Esophagus muscularis mucosa (tissue), 4 donors: ENCODE measurements around the gene C7orf33. TPM values are rescaled to one million over a fixed set of nuclear protein-coding genes. Genes with fewer than 3 reads are reported as not detected.
"Not testable (repeated sequence)": the region's sequence is repeated elsewhere in the genome, so short reads cannot be mapped to it uniquely, and the experiment has no call there.

Experiments used
- DNase-seq: peaks from one replicate; pipeline ENCODE4 v3.0.0-alpha.2; 2017; ENCODE audit errors: extremely low spot score
- H3K27ac ChIP-seq, 4 donors: fragments of 200-600 bp; sonication (generic); replicated peaks in 1 of 4; 1 replicate in 3 of 4; 2 replicates in 1 of 4; pipeline ENCODE4 v1.5.1; 2016 to 2019; ENCODE audit warnings: mild to moderate bottlenecking in 1 of 4
- H3K27me3 ChIP-seq, 4 donors: fragments of 200-600 bp; sonication (generic); one replicate each; pipeline versions ENCODE4 v1.5.1 to v1.6.0; 2016 to 2019
- H3K36me3 ChIP-seq, 4 donors: fragments of 200-600 bp; sonication (generic); one replicate each; pipeline ENCODE4 v1.5.1; 2016 to 2019
- H3K4me1 ChIP-seq, 4 donors: fragments of 200-600 bp; sonication (generic); one replicate each; pipeline ENCODE4 v1.5.1; 2016 to 2019
- H3K4me3 ChIP-seq, 4 donors: fragments of 200-600 bp; sonication (generic); 1 replicate in 2 of 4; 2 replicates in 2 of 4; pipeline ENCODE4 v1.5.1; 2016 to 2019; ENCODE audit warnings: mild to moderate bottlenecking in 4 of 4, moderate library complexity in 1 of 4
- H3K9me3 ChIP-seq, 4 donors: fragments of 200-600 bp; sonication (generic); 1 replicate in 3 of 4; 2 replicates in 1 of 4; pipeline ENCODE4 v1.5.1; 2016 to 2019
- EP300 ChIP-seq: sonication (generic); formaldehyde crosslinking; IDR thresholded peaks from one replicate; pipeline ENCODE4 v1.6.1; 2017; ENCODE audit warnings: antibody characterized with exemption
- POLR2A ChIP-seq: fragments of 450-650 bp; IDR thresholded peaks from one replicate; pipeline ENCODE4 v1.6.1; 2017; ENCODE audit warnings: antibody characterized with exemption, moderate library complexity, mild to moderate bottlenecking, low read depth
- POLR2AphosphoS5 ChIP-seq, 2 donors: sonication (generic); formaldehyde crosslinking; IDR thresholded peaks; one replicate each; pipeline ENCODE4 v1.6.1; 2017; ENCODE audit warnings: antibody characterized with exemption in 2 of 2
- WGBS: methylation state at CpG from one replicate; pipeline ENCODE4 v1.1.5; 2018; 5-methylcytosine and 5-hydroxymethylcytosine counted together
- intact Hi-C: fragments of 100-400 bp; cut with DNase I; formaldehyde crosslinking; loops from one replicate; pipeline ENCODE4 v1.15.1; 2023
- total RNA-seq, 4 donors: library from RNA; depleted of rRNA; stranded (reverse); fragments of >200 nt; gene quantifications; one replicate each; pipeline versions ENCODE4 v1.1.0 to v1.2.1, GENCODE V29; 2016
- TF ChIP-seq, protein P1 (sequence below), 3 experiments: fragments of 200-600 bp in 2 of 3; fragments of 450-650 bp in 1 of 3; sonication (generic) in 2 of 3; IDR thresholded peaks; one replicate each; pipeline ENCODE4 v1.5.1; 2017 to 2019; ENCODE audit warnings: antibody characterized with exemption in 3 of 3, mild to moderate bottlenecking in 2 of 3, moderate library complexity in 1 of 3

The C7orf33 gene
- total RNA-seq, 4 donors from 2014 or later, result not detected

DNA sequence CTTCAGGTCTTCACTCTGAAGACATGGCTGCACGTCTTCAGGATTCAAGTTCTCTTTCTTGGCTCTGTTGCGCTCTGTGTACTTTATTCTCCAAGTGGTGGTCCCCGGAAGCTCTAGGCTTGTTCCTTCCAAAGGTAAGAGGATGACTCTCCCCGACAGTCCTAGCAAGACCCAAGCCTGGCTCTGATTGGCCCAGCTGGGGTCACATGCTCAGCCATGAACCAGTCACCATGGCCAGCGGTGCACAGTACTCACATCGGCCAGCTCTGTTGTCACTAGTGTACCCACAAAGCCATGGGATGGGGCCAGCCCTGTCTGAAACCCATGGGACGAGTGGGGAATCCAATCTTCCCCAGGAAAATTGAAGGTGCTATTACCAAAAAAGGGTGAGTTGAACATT lies 5.2 kb upstream of the C7orf33 start:
- Histone ChIP-seq H3K4me1 (no peaks in the 10 kb centered on the region), H3K27me3 (peaks cover 0 to 7% (median 0%) of the 10 kb centered on the region in 4 donors), H3K27ac (no peak overlapping the region), H3K9me3 (no peaks in the 10 kb centered on the region), H3K4me3 (no peak overlapping the region), H3K36me3 (no peaks in the 10 kb centered on the region)
- DNase-seq, result no peak
- TF ChIP-seq, protein P1, sequence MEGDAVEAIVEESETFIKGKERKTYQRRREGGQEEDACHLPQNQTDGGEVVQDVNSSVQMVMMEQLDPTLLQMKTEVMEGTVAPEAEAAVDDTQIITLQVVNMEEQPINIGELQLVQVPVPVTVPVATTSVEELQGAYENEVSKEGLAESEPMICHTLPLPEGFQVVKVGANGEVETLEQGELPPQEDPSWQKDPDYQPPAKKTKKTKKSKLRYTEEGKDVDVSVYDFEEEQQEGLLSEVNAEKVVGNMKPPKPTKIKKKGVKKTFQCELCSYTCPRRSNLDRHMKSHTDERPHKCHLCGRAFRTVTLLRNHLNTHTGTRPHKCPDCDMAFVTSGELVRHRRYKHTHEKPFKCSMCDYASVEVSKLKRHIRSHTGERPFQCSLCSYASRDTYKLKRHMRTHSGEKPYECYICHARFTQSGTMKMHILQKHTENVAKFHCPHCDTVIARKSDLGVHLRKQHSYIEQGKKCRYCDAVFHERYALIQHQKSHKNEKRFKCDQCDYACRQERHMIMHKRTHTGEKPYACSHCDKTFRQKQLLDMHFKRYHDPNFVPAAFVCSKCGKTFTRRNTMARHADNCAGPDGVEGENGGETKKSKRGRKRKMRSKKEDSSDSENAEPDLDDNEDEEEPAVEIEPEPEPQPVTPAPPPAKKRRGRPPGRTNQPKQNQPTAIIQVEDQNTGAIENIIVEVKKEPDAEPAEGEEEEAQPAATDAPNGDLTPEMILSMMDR (IDR thresholded peaks at IDR 0.05), result no peak
- TF ChIP-seq EP300, result no peak
- no peak for TF ChIP-seq POLR2A
- no peak for TF ChIP-seq POLR2AphosphoS5 (IDR thresholded peaks at IDR 0.05)
- intact Hi-C loops, result no loop called here
- WGBS, result 88% methylated on average over 5 of the region's 7 CpGs

DNA sequence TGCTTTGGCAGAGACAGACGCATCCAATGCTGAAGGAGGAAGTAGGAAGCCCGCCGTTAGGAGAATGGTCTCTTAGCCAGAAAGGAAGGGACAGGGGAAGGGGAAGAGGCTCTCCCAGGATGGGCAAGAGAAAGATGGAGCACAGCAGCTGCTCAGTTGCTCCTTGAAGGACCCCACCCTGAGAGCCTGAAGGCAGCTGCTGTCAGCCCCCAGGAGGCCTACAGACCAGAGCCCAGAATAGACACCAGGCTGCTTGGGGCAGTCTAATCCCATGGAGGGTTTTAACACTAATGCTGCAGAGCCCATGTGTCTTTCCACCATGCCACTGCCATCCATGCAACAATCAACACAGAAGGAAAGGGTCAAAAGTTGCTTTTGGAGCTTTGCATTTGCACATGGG lies 3.5 kb upstream of the C7orf33 start:
- 70% methylated on average over 3 of the region's 3 CpGs for WGBS
- peaks cover 0 to 12% (median 0%) of the 10 kb centered on the region in 4 donors for H3K27me3 ChIP-seq
- H3K4me3 ChIP-seq, result no peak overlapping the region
- no peak for DNase-seq
- no peaks in the 10 kb centered on the region for H3K36me3 ChIP-seq
- no peak overlapping the region for H3K27ac ChIP-seq
- H3K9me3 ChIP-seq, result no peaks in the 10 kb centered on the region
- no peaks in the 10 kb centered on the region for H3K4me1 ChIP-seq
- intact Hi-C loops, result no loop called here
- TF ChIP-seq POLR2AphosphoS5 (IDR thresholded peaks at IDR 0.05), result no peak
- TF ChIP-seq, protein P1 (IDR thresholded peaks at IDR 0.05), result no peak
- TF ChIP-seq POLR2A, result no peak
- no peak for TF ChIP-seq EP300

DNA sequence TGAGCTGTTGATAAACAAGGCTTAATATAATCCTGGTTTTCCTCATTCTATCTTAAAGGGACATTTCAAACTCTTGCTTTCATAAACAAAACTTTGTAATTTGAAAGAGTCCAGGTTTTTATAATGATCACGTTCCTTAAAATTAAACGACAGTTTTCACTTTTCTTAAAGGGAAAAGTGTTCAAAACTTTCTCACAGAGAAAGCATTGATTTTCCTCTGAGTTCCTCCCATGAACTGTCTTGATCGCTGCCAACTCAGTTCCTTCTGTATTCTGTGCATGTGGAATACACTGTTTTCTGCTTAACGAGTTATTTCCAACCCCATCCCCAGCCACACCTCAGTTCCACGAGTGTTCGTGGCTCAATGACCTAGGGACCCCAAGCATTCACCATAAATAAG lies 2.4 kb upstream of the C7orf33 start:
- Histone ChIP-seq H3K4me1 (no peaks in the 10 kb centered on the region), H3K36me3 (no peaks in the 10 kb centered on the region), H3K27ac (no peak overlapping the region), H3K27me3 (peaks cover 0 to 12% (median 0%) of the 10 kb centered on the region in 4 donors), H3K9me3 (no peaks in the 10 kb centered on the region), H3K4me3 (no peak overlapping the region)
- TF ChIP-seq, protein P1 (IDR thresholded peaks at IDR 0.05), result no peak
- TF ChIP-seq POLR2AphosphoS5 (IDR thresholded peaks at IDR 0.05), result no peak
- no peak for TF ChIP-seq POLR2A
- no peak for TF ChIP-seq EP300
- DNase-seq, result no peak
- intact Hi-C loops, result no loop called here
- 59% methylated on average over 6 of the region's 6 CpGs for WGBS

DNA sequence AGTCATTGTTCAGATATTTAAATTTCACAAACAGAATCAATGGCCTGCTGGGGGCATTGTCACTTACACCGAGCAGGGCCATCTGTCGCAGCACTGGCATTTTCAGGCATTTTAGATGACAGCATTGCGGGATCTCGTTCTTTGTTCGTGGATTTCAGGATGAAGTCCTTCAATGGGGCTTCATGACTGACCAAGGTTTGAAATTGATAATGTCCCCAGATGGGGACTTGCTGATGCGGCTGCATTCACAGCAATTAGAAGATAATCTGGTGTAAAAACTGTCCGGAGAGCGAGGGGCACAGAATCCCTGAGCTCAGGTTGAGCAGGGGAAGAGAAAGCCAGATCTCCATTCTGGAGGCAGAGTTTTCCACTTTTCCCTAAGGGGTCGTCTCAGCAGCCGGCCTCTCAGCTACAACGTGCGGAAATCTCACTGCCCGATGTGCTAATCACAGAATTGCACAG lies 1.9 kb upstream of the C7orf33 start:
- Histone ChIP-seq H3K4me3 (no peak overlapping the region), H3K27ac (no peak overlapping the region), H3K36me3 (no peaks in the 10 kb centered on the region), H3K27me3 (peaks cover 0 to 12% (median 0%) of the 10 kb centered on the region in 4 donors), H3K4me1 (no peaks in the 10 kb centered on the region), H3K9me3 (no peaks in the 10 kb centered on the region)
- no peak for DNase-seq
- intact Hi-C loops, result no loop called here
- TF ChIP-seq EP300, result no peak
- TF ChIP-seq, protein P1 (IDR thresholded peaks at IDR 0.05), result no peak
- no peak for TF ChIP-seq POLR2AphosphoS5 (IDR thresholded peaks at IDR 0.05)
- no peak for TF ChIP-seq POLR2A
- 94% methylated on average over 10 of the region's 13 CpGs for WGBS

DNA sequence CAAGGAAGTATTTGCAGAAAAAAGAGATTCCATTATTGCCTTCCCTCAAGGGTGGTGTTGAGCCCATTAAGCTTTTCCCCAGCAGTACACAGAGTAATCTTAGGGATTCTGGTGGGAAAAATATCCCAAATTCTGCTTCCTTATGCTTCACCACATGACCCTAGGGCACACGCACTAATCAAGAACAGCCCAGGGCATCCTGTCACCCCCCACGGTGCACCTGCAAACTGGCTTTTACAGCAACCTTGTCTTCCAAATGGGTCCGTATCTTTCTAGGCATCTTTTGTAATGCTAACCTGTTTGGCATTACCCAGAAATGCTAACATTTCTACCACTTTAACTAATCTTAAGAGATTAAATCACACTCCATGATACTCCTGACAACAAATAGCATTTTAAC lies 926 bp upstream of the C7orf33 start:
- TF ChIP-seq EP300, result no peak
- TF ChIP-seq, protein P1 (IDR thresholded peaks at IDR 0.05), result no peak
- TF ChIP-seq POLR2A, result no peak
- no peak for TF ChIP-seq POLR2AphosphoS5 (IDR thresholded peaks at IDR 0.05)
- H3K4me3 ChIP-seq, result no peak overlapping the region
- 94% methylated on average over 3 of the region's 3 CpGs for WGBS
- H3K4me1 ChIP-seq, result no peaks in the 10 kb centered on the region
- no peak overlapping the region for H3K27ac ChIP-seq
- peaks cover 0 to 12% (median 0%) of the 10 kb centered on the region in 4 donors for H3K27me3 ChIP-seq
- no peak for DNase-seq
- no peaks in the 10 kb centered on the region for H3K9me3 ChIP-seq
- H3K36me3 ChIP-seq, result no peaks in the 10 kb centered on the region
- intact Hi-C loops, result no loop called here

DNA sequence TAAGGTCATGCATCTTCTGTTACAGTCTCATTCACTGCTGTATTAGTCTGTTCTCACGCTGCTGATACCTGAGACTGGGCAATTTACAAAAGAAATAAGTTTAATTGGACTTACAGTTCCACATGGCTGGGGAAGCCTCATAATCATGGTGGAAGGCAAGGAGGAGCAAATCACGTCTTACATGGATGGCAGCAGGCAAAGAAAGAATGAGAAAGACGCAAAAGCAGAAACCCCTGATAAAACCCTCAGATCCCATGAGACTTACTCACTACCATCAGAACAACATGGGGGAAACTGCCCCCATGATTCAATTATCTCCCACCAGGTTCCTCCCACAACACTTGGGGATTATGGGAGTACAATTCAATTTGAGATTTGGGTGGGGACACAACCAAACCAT lies 5.8 kb downstream of the C7orf33 start:
- H3K9me3 ChIP-seq, DNase-seq, H3K4me3 ChIP-seq, H3K36me3 ChIP-seq, H3K4me1 ChIP-seq, intact Hi-C loops, H3K27ac ChIP-seq: not testable (repeated sequence)
- 91% methylated on average over 3 of the region's 3 CpGs for WGBS
- peaks cover 0 to 10% (median 0%) of the 10 kb centered on the region in 4 donors for H3K27me3 ChIP-seq
